ENCODE measurements around the gene ADK. TPM values are rescaled to one million over a fixed set of nuclear protein-coding genes. Genes with fewer than 3 reads are reported as not detected.

Gene ADK
- total and polyA plus RNA-seq, 2 donors (not counting 3 experiments of a cell fraction or from before 2014, with no cell fraction given): 11.7 to 46.5 TPM

GRCh38 chr10:74110120-74110519 is 40.9 kb upstream of the ADK start:
- ChIA-PET POLR2A (no interaction called here), CTCF (interaction anchor here (3.6 kb wide), 1 partner anchor 7 kb away, joined by 11 read pairs; no protein-coding TSS in a partner anchor)
- Histone ChIP-seq H2AFZ (ENCODE audit: low read depth, low read length) (no peak overlapping the region), H3K9ac (replicated peaks; ENCODE audit: extremely low read depth, insufficient read depth, low read length) (no peak overlapping the region), H3K79me2 (ENCODE audit: control insufficient read depth, insufficient read depth, low read length) (peaks cover 22% of the 10 kb centered on the region), H3K27me3 (ENCODE audit: control insufficient read depth in 2 of 2, insufficient read depth in 2 of 2, low read length in 2 of 2) (no peaks in the 10 kb centered on the region), H3K4me3 (replicated peaks in 1 of 3; ENCODE audit: insufficient read depth in 1 of 3, low read depth in 1 of 3, low read length in 3 of 3) (no peak overlapping the region), H3K4me2 (ENCODE audit: insufficient read depth, low read length) (no peak overlapping the region), H3K4me1 (ENCODE audit: control insufficient read depth, extremely low read depth, insufficient read depth, low read length) (no peaks in the 10 kb centered on the region), H3K27ac (ENCODE audit: insufficient read depth, low read depth, low read length) (no peak overlapping the region), H3K9me1 (replicated peaks; ENCODE audit: control insufficient read depth, extremely low read depth, insufficient read depth, low read length) (no peaks in the 10 kb centered on the region), H4K20me1 (replicated peaks; ENCODE audit: control insufficient read depth, extremely low read depth, insufficient read depth, low read length) (peaks cover 3% of the 10 kb centered on the region), H3K9me3 (replicated peaks; ENCODE audit: control insufficient read depth, insufficient read depth, low read length) (no peaks in the 10 kb centered on the region), H3K36me3 (ENCODE audit: control insufficient read depth in 2 of 2, extremely low read depth in 1 of 2, insufficient read depth in 2 of 2, low read length in 2 of 2) (peaks cover 46 to 59% of the 10 kb centered on the region in 2 experiments)
- BruUV-seq (replicated peaks): no TSS peak
- dilution Hi-C loops (cut with MboI; ENCODE audit: extremely low pct_ligation_motif_present, low sequenced_read_pairs): no loop called here
- no peak for FAIRE-seq
- intact Hi-C loops (cut with micrococcal nuclease): no loop called here
- no peak for DNase-seq (ENCODE audit: low read depth, low spot score)
- TF ChIP-seq MYC (IDR thresholded peaks at IDR 0.05; ENCODE audit: low read depth, low read length): no peak
- TF ChIP-seq MAX (IDR thresholded peaks at IDR 0.05; ENCODE audit: insufficient read depth, insufficient read length): no peak
- TF ChIP-seq JUN (IDR thresholded peaks at IDR 0.05; ENCODE audit: borderline replicate concordance, insufficient read depth, insufficient read length, low read depth): no peak
- TF ChIP-seq, protein P1, sequence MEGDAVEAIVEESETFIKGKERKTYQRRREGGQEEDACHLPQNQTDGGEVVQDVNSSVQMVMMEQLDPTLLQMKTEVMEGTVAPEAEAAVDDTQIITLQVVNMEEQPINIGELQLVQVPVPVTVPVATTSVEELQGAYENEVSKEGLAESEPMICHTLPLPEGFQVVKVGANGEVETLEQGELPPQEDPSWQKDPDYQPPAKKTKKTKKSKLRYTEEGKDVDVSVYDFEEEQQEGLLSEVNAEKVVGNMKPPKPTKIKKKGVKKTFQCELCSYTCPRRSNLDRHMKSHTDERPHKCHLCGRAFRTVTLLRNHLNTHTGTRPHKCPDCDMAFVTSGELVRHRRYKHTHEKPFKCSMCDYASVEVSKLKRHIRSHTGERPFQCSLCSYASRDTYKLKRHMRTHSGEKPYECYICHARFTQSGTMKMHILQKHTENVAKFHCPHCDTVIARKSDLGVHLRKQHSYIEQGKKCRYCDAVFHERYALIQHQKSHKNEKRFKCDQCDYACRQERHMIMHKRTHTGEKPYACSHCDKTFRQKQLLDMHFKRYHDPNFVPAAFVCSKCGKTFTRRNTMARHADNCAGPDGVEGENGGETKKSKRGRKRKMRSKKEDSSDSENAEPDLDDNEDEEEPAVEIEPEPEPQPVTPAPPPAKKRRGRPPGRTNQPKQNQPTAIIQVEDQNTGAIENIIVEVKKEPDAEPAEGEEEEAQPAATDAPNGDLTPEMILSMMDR (IDR thresholded peaks at IDR 0.05; ENCODE audit: extremely low read depth in 1 of 2, insufficient read depth in 1 of 2, low read depth in 1 of 2, low read length in 2 of 2): no peak
- TF ChIP-seq EZH2 (IDR thresholded peaks at IDR 0.05; ENCODE audit: borderline replicate concordance, low read depth, low read length, severe bottlenecking): no peak
- no peak for TF ChIP-seq POLR2AphosphoS5 (IDR thresholded peaks at IDR 0.05; ENCODE audit: insufficient read depth, low read depth, low read length)
- no peak for TF ChIP-seq FOS (IDR thresholded peaks at IDR 0.05; ENCODE audit: borderline replicate concordance, insufficient read depth, low read length)
- TF ChIP-seq POLR2A (IDR thresholded peaks at IDR 0.05; ENCODE audit: low read depth, low read length): no peak
- TF ChIP-seq GATA2 (IDR thresholded peaks at IDR 0.05; ENCODE audit: insufficient read depth, insufficient read length, low read depth, low read length): no peak

Data from endothelial cell of umbilical vein (primary cell).